Inflammatory macrophage (primary cell): ENCODE data around the gene STAB1.

Source experiments
- DNase-seq, 2 donors: peaks; one replicate each; pipeline ENCODE4 v3.0.0-alpha.2; 2020 to 2022

Gene STAB1

GRCh38 chr3:52536112-52536368 lies 40.9 kb downstream of the STAB1 start:
- DNase-seq, result no peak

- DNase-seq, result peak; percentile 99 to 100
Observed at GRCh38 chr3:52536369-52537164, 41.4 kb downstream of the STAB1 start, which contains the start of gene UQCC5. Gene UQCC5 (plus strand): TSS chr3:52536605. CDS start chr3:52536756, 151 bp downstream.

DNA sequence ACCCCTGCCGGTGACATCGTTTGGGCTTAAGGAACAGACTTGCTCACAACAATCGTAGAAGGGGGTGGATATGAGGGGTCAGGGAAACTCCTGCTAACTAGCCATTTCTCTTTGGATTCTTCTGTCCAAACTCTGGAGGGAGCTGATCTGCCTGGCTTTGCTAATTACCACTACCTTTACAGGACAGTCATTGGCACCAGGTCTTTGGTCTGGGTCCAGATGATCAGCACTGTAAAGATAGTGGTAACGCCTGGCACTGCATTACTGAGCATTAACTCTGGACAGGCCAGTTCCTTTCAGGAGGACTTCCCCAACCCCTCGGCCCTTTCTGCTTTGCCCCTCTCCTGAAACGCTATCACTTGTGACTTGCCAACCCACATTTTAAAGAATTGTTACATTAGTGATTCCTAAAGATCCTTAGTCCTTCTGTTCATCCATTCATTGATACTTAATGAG lies 42.1 kb downstream of the STAB1 start:
- peak in 1 of 2 donors; percentile 13 for DNase-seq

DNA sequence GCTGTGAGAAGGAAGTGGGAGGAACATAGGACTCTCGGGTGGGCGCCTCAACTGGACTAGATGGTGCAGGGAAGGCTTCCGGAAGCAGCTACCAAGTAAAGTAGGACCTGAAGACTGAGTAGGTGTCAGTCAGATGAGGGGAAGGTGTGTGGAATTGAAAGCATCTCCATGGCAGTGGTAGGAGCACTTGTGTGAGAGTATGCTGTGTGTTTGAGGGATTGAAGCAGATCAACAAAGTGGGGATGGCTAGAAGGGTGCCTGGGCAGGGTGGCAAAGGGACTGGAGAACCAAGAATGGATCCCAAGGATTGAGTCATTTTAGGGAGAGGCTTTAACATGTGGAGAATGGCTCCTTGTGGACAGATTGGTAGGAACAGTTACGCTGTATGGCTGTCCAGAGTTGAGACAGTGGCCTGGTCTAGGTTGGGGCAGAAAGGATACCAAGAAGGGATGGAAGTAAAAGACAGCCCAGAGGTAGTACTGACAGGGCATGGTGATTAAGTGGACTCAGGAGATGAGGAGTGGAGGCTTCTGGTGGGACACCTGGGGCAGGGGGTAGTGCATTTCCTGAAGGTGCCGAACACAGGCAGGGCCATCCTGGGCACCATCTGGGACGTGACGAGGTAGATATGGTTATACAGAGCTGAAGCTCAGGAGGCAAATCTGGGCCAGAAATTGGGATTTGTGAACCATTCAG lies 42.7 kb downstream of the STAB1 start:
- no peak for DNase-seq

- DNase-seq, result peak in 1 of 2 donors; percentile 14
Observed at GRCh38 chr3:52539010-52539653, 44.0 kb downstream of the STAB1 start.

DNA sequence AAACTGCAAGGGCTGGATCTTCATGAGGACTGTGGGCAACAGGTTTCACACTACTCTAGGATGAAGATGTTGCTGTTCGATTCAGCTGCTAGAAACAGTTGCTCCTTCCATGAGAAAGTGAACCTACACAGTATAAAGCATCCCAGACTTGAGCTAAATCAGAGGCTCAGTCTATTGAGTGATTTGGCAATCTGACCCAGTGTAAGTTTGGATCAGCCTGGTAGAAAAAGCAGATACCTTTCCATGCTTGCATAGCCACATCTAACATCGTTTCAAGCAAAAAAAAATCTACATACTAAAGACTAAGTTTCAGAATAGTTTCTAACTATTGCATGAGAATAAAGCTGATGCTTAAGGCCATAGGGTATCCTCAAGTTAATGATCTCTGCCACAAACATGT lies 45.9 kb downstream of the STAB1 start:
- DNase-seq, result no peak

- no peak for DNase-seq
Observed at GRCh38 chr3:52544937-52545336, 49.8 kb downstream of the STAB1 start.

DNA sequence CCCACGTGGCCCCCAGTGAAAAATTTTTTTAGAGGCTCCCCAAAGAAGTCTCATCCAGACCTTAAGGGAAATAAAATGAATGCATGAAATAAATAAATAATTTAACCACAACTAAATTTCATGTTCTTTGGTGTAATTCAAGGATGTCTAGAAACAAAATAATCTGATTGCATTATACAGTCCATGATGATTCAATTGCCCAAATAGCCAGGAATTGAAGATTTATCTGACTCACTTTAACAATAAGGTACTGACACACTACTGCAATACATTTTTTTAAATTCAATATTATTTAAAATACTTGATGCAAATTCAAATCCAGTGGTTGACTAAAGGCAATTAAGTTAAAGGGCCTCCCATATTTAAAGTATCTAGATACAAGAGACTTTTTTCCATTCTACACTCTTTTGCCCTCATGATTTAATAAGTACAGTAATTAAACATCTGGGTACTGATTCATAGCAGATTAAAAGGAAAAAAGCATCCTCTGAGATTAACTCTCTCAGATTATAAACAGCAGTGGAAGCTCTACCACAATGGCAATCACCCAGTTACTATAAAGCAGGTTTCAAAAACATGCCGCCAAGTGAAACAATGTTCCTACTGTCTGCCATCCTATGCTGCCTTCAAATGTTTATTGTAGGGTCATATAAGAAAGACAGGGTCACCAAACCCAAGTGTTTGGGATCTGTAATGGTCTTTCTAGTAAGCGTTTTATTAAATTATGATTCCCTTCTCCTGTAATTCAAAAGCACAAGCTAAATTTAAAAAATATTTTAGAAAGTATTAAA lies 51.2 kb downstream of the STAB1 start:
- DNase-seq, result no peak

DNA sequence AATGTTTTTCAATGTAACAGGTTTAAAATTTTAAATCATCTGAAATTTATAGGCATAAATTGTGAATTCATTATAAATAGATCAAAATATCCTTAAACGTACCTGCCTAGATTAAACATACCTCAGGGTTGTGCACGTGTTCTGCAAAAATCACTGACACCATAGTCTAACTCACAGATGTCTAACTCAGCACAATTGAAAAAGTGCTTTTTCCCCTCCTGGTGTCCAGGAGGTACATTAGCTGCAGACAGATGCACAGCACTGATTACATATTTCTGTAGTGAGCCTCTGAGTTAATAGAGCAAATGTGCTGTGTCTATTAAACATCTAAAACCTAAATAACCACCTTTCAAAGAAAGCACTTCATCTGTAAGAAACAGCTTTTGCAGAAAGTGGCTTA lies 52.0 kb downstream of the STAB1 start:
- DNase-seq, result no peak

DNA sequence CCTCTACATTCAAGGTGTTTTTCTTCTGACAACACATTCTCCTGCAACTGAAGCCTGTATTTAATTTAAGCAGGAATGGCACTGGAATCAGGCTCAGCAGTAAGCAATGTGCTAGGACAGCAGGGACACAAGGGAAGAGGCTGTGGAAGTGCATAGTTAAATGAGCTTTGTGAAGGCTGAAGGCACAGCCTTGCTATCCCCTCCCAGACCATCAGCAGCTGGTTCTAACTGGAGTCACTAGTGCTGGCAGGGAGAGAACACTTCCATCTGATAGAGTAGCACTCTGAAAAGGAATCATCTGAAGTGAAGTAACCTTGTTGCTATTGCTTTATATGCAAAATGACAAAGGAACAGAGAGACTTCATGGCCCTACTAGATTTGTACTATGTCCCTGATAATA lies 56.0 kb downstream of the STAB1 start:
- no peak for DNase-seq

DNA sequence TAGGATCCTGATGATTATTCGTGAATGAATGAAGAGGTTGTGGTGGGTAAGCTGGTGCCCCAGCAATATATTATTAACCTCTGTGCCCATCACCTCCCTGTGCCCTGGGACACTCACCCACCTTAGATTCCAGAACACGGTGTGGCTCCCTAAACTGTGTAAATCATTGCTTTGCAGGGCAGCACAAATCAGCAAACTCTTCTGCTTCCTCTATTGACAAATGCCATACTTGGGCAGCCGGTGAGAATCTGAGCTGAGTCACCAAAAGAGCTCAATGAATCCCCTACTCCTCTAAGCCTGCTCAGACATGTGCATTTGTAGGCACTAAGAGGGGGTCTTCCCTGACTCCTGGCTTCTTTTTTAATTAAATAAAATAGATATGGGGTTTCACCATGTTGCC lies 57.0 kb downstream of the STAB1 start:
- DNase-seq, result no peak

DNA sequence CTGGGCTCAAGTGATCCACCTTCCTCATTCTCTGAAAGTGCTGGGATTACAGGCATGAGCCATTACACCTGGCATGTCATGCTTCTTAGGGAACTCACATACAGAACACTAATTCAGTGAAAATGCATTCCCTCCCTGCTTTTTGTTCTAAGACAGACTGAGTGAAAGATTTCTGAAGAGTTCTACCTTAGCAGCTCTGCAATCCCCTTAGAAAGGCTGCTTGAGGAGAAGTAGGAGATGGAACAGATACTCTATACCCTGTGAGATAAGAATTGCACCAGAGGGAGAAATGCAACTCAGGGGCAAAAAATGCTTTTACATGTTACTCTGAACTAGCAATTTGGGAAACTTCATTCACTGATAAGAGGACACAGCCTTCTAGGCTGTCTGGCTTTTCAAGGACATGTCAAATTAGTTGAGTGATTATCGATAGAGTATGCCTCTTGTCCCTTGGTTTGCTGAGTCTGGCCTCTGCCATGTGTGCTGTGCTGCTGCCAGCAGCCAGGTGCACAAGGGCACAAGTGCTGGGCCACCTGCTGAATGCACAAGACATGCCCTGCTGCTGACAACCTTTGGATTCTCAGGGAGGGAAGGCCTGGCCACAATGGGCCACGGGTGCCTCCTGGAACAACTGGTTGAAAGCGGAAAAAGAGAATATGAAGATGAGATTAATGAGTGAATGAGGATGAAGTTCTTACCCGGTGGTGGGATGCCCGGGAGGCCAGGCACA lies 59.1 kb downstream of the STAB1 start:
- DNase-seq, result no peak

DNA sequence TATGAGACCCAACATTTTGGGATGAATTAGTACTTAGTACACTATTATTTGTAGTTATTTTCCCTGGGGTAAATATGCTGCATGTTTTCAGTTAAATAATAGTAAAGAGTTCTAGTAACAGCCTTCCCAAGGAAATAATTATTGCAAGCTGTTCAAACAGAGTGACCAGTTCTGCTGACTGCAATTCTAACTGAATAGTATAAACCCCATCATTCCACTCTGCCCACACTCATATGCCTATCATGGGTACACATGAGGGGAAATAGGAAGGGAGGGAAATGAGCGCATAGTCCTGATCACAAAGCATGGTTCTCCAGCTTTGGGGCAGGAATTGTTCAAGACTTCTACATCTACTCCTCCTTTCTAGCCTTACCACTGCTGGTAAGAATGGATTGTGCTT lies 59.9 kb downstream of the STAB1 start:
- DNase-seq, result no peak

DNA sequence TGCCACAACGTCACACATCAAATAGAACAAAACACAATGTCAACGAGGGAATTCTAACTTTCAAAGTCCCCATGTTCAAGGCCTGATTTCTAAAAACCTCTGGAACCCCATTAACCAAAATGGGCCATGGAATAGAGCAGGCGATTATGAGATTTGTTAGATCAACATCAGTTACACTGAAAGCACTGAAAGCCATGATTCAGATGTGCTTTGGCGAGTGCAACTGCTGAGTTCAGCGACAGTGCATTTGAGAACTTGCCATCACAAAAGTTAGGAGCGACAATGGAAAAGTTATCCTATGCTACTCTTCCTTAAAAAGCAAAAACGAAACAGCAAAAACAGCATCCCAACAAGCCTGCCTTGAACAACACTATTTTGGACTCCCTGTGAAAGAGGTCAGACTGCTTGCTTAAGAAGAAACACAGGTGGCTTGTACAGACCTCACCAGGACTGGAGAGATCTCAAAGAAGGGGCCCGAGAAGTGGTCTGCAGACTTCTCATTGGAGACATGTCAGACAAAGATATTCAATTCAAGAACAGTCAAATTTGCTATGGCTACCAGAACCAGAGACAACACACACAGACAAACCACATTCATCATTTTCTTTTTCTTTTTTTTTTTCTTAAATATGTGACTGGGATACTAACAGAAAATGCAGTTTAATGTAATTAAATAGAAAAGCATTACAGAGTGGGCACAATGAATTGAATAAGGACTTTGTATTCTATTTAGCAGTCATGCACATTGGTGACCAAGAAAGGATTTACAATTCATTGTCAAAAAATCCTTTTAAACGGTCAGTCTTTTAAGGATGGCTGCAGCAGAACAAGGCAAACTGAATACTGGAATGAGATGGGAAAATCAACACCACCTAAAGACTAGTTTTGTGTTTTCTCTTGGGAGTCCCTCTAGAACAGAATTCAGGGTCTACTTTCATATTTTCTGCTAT lies 62.1 kb downstream of the STAB1 start:
- no peak for DNase-seq

- no peak for DNase-seq
Observed at GRCh38 chr3:52558436-52558835, 63.3 kb downstream of the STAB1 start.

DNA sequence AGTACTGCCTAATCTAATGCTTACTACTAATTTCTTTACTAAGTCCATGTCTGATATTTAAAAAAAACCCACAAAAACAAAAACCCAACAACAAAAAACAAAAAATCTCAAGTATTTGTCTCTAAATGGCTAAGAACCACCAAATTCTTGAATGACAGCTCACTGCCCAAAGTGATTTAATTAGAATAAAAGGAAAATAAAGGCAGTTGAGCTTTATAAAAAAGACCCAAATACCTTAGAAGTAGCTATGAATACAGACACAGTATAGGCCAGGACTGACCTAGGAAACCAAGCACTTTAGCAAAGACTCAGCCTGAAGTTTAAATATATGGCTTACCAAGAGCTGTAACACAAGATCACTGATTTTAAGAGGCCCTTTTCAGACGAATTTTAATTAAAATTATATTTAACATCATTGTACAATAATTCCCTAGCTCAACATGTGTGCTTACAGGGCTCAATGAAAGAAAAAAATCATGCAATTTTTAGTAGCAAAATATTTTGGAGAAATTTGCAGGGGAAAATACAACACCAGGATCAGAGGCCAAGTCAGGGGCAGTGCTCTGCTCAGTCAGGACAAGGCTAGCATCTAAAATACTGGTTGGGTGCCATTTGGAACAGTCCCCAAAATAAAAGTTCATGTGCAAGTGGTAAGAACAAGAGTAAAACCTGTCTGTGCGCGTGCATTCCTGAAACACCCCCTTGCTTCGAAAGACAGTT lies 66.0 kb downstream of the STAB1 start:
- no peak for DNase-seq

DNA sequence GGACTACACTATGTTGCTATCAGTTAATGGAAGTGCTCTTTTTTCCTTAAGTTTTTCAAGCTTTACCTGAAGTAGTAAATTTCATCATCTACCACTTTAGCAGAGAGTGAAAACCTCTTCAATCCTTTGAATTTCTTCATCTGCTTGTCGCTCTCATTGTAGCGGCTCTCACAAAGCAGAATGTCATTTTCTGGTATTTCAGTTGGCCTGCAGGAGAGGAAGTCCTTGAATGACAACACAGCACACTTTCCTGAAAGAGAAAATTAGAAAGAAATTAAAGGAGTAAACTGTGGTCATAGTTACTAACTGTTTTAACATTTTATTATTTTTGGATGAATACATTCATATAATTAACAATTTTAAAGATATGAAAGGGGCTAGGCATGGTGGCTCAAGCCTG lies 68.8 kb downstream of the STAB1 start:
- DNase-seq, result no peak

- DNase-seq, result no peak
Observed at GRCh38 chr3:52568069-52568468, 72.9 kb downstream of the STAB1 start.

DNA sequence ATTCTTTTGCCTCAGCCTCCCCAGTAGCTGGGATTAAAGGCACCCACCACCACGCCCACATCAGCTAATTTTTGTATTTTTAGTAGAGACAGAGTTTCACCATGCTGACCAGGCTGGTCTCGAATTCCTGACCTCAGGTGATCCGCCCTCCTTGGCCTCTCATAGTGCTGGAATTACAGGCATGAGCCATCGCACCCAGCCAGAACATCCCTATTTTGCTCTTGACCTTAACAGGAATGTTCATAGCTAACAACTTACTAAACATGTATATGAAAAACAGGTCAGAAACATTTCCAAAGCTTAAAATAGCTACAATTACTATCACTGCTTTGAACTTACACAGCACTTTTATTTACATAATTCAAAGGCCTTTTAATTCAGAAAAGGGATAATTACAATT lies 74.9 kb downstream of the STAB1 start:
- DNase-seq, result no peak

DNA sequence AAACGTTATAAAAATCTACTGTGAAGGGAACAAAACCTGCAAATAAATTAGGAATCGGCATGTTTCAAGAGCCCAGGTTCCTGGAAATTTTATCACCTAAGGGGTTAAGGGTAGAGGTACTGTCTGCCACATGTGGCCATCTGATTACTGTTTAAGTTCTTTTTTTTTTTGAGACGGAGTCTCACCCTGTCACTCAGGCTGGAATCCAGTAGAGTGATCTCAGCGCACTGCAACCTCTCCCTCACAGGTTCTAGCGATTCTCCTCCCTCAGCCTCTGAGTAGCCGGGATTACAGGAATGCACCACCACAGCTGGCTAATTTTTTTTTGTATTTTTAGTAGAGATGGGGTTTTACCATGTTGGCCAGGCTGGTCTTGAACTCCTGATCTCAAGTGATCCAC lies 77.1 kb downstream of the STAB1 start:
- DNase-seq, result no peak
